ENCODE data around the gene DCAF8L2. TPM values are rescaled to one million over a fixed set of nuclear protein-coding genes. Genes with fewer than 3 reads are reported as not detected.
"Not testable (repeated sequence)": the region's sequence is repeated elsewhere in the genome, so short reads cannot be mapped to it uniquely, and the experiment has no call there.

Gene DCAF8L2
- total and polyA plus RNA-seq, 2 experiments from 2014 or later: not detected

- H3F3A ChIP-seq (replicated peaks; ENCODE audit: low read depth); H3K36me3 ChIP-seq (ENCODE audit: insufficient read depth); H3K79me2 ChIP-seq (replicated peaks; ENCODE audit: insufficient read depth); H3K4me1 ChIP-seq (ENCODE audit: insufficient read depth); H4K20me1 ChIP-seq (replicated peaks; ENCODE audit: insufficient read depth); H3K4me1 Mint-ChIP-seq; H3K27me3 ChIP-seq (ENCODE audit: insufficient read depth); ATAC-seq; H3K27ac Mint-ChIP-seq; H3K9me2 ChIP-seq (ENCODE audit: insufficient read depth); H3K4me2 ChIP-seq; H3K9me3 Mint-ChIP-seq; H3K27me3 Mint-ChIP-seq (ENCODE audit: insufficient read depth, low read depth, poor library complexity); H3K27ac ChIP-seq (ENCODE audit: low read depth); H2AFZ ChIP-seq; H3K4me3 ChIP-seq; H3K36me3 Mint-ChIP-seq (ENCODE audit: low read depth); H3K4me3 Mint-ChIP-seq; DNase-seq (ENCODE audit: low spot score): not testable (repeated sequence)
Measured at GRCh38 chrX:27541161-27541560, 49.0 kb upstream of the DCAF8L2 start.

- no peak overlapping the region for H3K27ac Mint-ChIP-seq
- DNase-seq (ENCODE audit: low spot score) (no peak), ATAC-seq (no peak)
- no peaks in the 10 kb centered on the region for H3K9me3 Mint-ChIP-seq
- H3K27ac ChIP-seq (ENCODE audit: low read depth): no peak overlapping the region
- no peak overlapping the region for H3K4me3 ChIP-seq
- H4K20me1 ChIP-seq (replicated peaks; ENCODE audit: insufficient read depth): no peaks in the 10 kb centered on the region
- no peaks in the 10 kb centered on the region for H3K9me2 ChIP-seq (ENCODE audit: insufficient read depth)
- no peaks in the 10 kb centered on the region for H3K79me2 ChIP-seq (replicated peaks; ENCODE audit: insufficient read depth)
- no peak overlapping the region for H3K4me2 ChIP-seq
- no peaks in the 10 kb centered on the region for H3F3A ChIP-seq (replicated peaks; ENCODE audit: low read depth)
- no peak overlapping the region for H3K4me3 Mint-ChIP-seq
- H3K27me3 ChIP-seq (ENCODE audit: insufficient read depth): no peaks in the 10 kb centered on the region
- H3K27me3 Mint-ChIP-seq (ENCODE audit: insufficient read depth, low read depth, poor library complexity): no peaks in the 10 kb centered on the region
- H3K36me3 Mint-ChIP-seq (ENCODE audit: low read depth): no peaks in the 10 kb centered on the region
- no peaks in the 10 kb centered on the region for H3K36me3 ChIP-seq (ENCODE audit: insufficient read depth)
- H3K4me1 ChIP-seq (ENCODE audit: insufficient read depth): no peaks in the 10 kb centered on the region
- H3K4me1 Mint-ChIP-seq: no peaks in the 10 kb centered on the region
- no peak overlapping the region for H2AFZ ChIP-seq
- TF ChIP-seq STAT1 (IDR thresholded peaks at IDR 0.05; ENCODE audit: unreplicated experiment) (no peak), NANOG (IDR thresholded peaks at IDR 0.05; ENCODE audit: borderline replicate concordance) (no peak), CTCF (conservative IDR thresholded peaks at IDR 0.05; ENCODE audit: low read depth in 2 of 2) (no peak)
Measured at GRCh38 chrX:27548624-27549023, 41.5 kb upstream of the DCAF8L2 start.

- Histone ChIP-seq H3K36me3 (ENCODE audit: insufficient read depth) (no peaks in the 10 kb centered on the region), H3K9me2 (ENCODE audit: insufficient read depth) (no peaks in the 10 kb centered on the region), H3K4me3 (no peak overlapping the region), H3K27me3 (ENCODE audit: insufficient read depth) (no peaks in the 10 kb centered on the region), H3F3A (replicated peaks; ENCODE audit: low read depth) (no peaks in the 10 kb centered on the region), H3K27ac (ENCODE audit: low read depth) (no peak overlapping the region), H4K20me1 (replicated peaks; ENCODE audit: insufficient read depth) (no peaks in the 10 kb centered on the region), H3K4me2 (no peak overlapping the region), H3K4me1 (ENCODE audit: insufficient read depth) (no peaks in the 10 kb centered on the region), H3K79me2 (replicated peaks; ENCODE audit: insufficient read depth) (no peaks in the 10 kb centered on the region), H2AFZ (no peak overlapping the region)
- DNase-seq (ENCODE audit: low spot score) (no peak), ATAC-seq (no peak)
- no peak overlapping the region for H3K27ac Mint-ChIP-seq
- H3K9me3 Mint-ChIP-seq: no peaks in the 10 kb centered on the region
- H3K27me3 Mint-ChIP-seq (ENCODE audit: insufficient read depth, low read depth, poor library complexity): no peaks in the 10 kb centered on the region
- H3K4me1 Mint-ChIP-seq: no peaks in the 10 kb centered on the region
- no peak overlapping the region for H3K4me3 Mint-ChIP-seq
- no peaks in the 10 kb centered on the region for H3K36me3 Mint-ChIP-seq (ENCODE audit: low read depth)
- TF ChIP-seq EZH2 (IDR thresholded peaks at IDR 0.05; ENCODE audit: low read depth, unreplicated experiment) (no peak), STAT1 (IDR thresholded peaks at IDR 0.05; ENCODE audit: unreplicated experiment) (no peak), NANOG (IDR thresholded peaks at IDR 0.05; ENCODE audit: borderline replicate concordance) (no peak), CREB1 (CRISPR knock-in tag; IDR thresholded peaks at IDR 0.05; ENCODE audit: low read depth) (no peak), ZNF462 (CRISPR knock-in tag; IDR thresholded peaks at IDR 0.05) (no peak), EZH2phosphoT487 (IDR thresholded peaks at IDR 0.05; ENCODE audit: unreplicated experiment) (no peak)
Measured at GRCh38 chrX:27549688-27550087, 40.5 kb upstream of the DCAF8L2 start.
